AG09319 (cell line): ENCODE results near the gene GPLD1.

Source experiments
- DNase-seq: peaks from one replicate; pipeline ENCODE4 v3.0.0-alpha.2; 2010; ENCODE audit warnings: low read depth; ENCODE audit errors: extremely low read depth
- CTCF ChIP-seq: IDR thresholded peaks from 2 replicates; pipeline ENCODE4 v1.5.1; 2011; ENCODE audit warnings: low read depth, mild to moderate bottlenecking, inconsistent platforms, low read length, moderate library complexity

The GPLD1 gene

GRCh38 chr6:24472181-24472580 is 17.2 kb downstream of the GPLD1 start:
- DNase-seq, result no peak
- no peak for TF ChIP-seq CTCF

GRCh38 chr6:24469811-24470210 is 19.6 kb downstream of the GPLD1 start:
- no peak for DNase-seq
- TF ChIP-seq CTCF, result no peak

GRCh38 chr6:24464253-24465038 is 24.9 kb downstream of the GPLD1 start:
- TF ChIP-seq CTCF, result no peak
- DNase-seq, result no peak

GRCh38 chr6:24460966-24461365 is 28.4 kb downstream of the GPLD1 start:
- DNase-seq, result no peak
- TF ChIP-seq CTCF, result no peak

GRCh38 chr6:24458941-24459340 is 30.4 kb downstream of the GPLD1 start:
- no peak for TF ChIP-seq CTCF
- no peak for DNase-seq

GRCh38 chr6:24458134-24458533 is 31.2 kb downstream of the GPLD1 start:
- no peak for DNase-seq

GRCh38 chr6:24455061-24455460 is 34.3 kb downstream of the GPLD1 start:
- DNase-seq, result no peak

More at GRCh38 chr6:24458134-24458533, 31.2 kb downstream of the GPLD1 start:
- TF ChIP-seq CTCF, result no peak

More at GRCh38 chr6:24455061-24455460, 34.3 kb downstream of the GPLD1 start:
- TF ChIP-seq CTCF, result no peak
